PC-9 (cell line): ENCODE results near the gene RIPPLY2. TPM values are rescaled to one million over a fixed set of nuclear protein-coding genes. Genes with fewer than 3 reads are reported as not detected.

ENCODE experiments used
- BruUV-seq: library from RNA; stranded (reverse); fragments of 400-500 nt; replicated peaks from 2 replicates; lab custom pipeline; 2021; lab: Mats Ljungman, UMichigan
- CTCF ChIA-PET: fragments of 300-600 bp; sonication (Branson Sonifier 250); formaldehyde crosslinking; loops from one replicate; lab custom pipeline; 2022; ENCODE audit warnings: antibody characterized with exemption; lab: Charles Lee
- POLR2A ChIA-PET: fragments of 300-600 bp; sonication (Branson Sonifier 250); formaldehyde crosslinking; loops from one replicate; lab custom pipeline; 2022; ENCODE audit warnings: antibody characterized with exemption; ENCODE audit not compliant: unreplicated experiment; lab: Charles Lee
- DNase-seq, 2 experiments: peaks; one replicate each; pipeline versions ENCODE4 v3.0.0 to v3.0.0-alpha.2; 2015 to 2022; ENCODE audit warnings: mixed read lengths in 1 of 2
- H2AFZ ChIP-seq: fragments of 200-600 bp; sonication (generic); 2 replicates; pipeline ENCODE4 v1.8.1; 2017; ENCODE audit warnings: antibody characterized with exemption
- H3F3A ChIP-seq: fragments of 200-600 bp; sonication (generic); 2 replicates; pipeline ENCODE4 v1.8.1; 2017; ENCODE audit warnings: antibody characterized with exemption, mild to moderate bottlenecking, low read depth; ENCODE audit not compliant: insufficient read depth
- H3K27ac ChIP-seq: fragments of 200-600 bp; sonication (generic); 2 replicates; pipeline ENCODE4 v1.6.1; 2016; ENCODE audit warnings: mixed run types
- H3K27me3 ChIP-seq: fragments of 200-600 bp; sonication (generic); 2 replicates; pipeline ENCODE4 v1.6.1; 2016; ENCODE audit warnings: low read depth, mixed run types; ENCODE audit not compliant: insufficient read depth
- H3K36me3 ChIP-seq: fragments of 200-600 bp; sonication (generic); 2 replicates; pipeline ENCODE4 v1.6.1; 2016; ENCODE audit warnings: low read depth, mixed run types
- H3K4me1 ChIP-seq: fragments of 200-600 bp; sonication (generic); replicated peaks from 2 replicates; pipeline ENCODE4 v1.6.1; 2016; ENCODE audit warnings: mixed run types; ENCODE audit not compliant: insufficient read depth
- H3K4me2 ChIP-seq: fragments of 200-600 bp; sonication (generic); 2 replicates; pipeline ENCODE4 v1.6.1; 2017; ENCODE audit warnings: mixed run types
- H3K4me3 ChIP-seq: fragments of 200-600 bp; sonication (generic); 2 replicates; pipeline ENCODE4 v1.6.1; 2016; ENCODE audit warnings: mixed run types
- H3K79me2 ChIP-seq: fragments of 200-600 bp; sonication (generic); 2 replicates; pipeline ENCODE4 v1.6.1; 2017; ENCODE audit warnings: low read depth, mixed run types
- H3K9me2 ChIP-seq: fragments of 200-600 bp; sonication (generic); 2 replicates; pipeline ENCODE4 v1.8.1; 2017; ENCODE audit warnings: mild to moderate bottlenecking; ENCODE audit not compliant: insufficient read depth
- H3K9me3 ChIP-seq: fragments of 200-600 bp; sonication (generic); 2 replicates; pipeline ENCODE4 v1.8.1; 2016; ENCODE audit warnings: low read depth; ENCODE audit not compliant: insufficient read depth
- H4K20me1 ChIP-seq: fragments of 200-600 bp; sonication (generic); 2 replicates; pipeline ENCODE4 v1.8.1; 2017; ENCODE audit not compliant: insufficient read depth
- CTCF ChIP-seq: fragments of 200-600 bp; sonication (generic); conservative IDR thresholded peaks from 2 replicates; pipeline ENCODE4 v1.6.1; 2017; ENCODE audit warnings: mixed run types, antibody characterized with exemption, mild to moderate bottlenecking, moderate library complexity
- EZH2 ChIP-seq: fragments of 200-600 bp; sonication (generic); IDR thresholded peaks from 2 replicates; pipeline ENCODE4 v1.8.0; 2017; ENCODE audit warnings: antibody characterized with exemption, low read depth
- intact Hi-C: fragments of 100-400 bp; cut with micrococcal nuclease; formaldehyde crosslinking; loops from one replicate; pipeline ENCODE4 v1.10.0; 2022; ENCODE audit not compliant: unreplicated experiment
- total RNA-seq: library from RNA; stranded (reverse); gene quantifications from 2 replicates; pipeline ENCODE4 v1.2.3, GENCODE V29; 2021

The RIPPLY2 gene
- total RNA-seq, 1 experiment from 2014 or later: not detected

- H3K36me3 ChIP-seq: no peaks in the 10 kb centered on the region
- CTCF ChIA-PET: no interaction called here
- H4K20me1 ChIP-seq: no peaks in the 10 kb centered on the region
- H3K27me3 ChIP-seq: no peaks in the 10 kb centered on the region
- H3K79me2 ChIP-seq: no peaks in the 10 kb centered on the region
- H3F3A ChIP-seq: no peaks in the 10 kb centered on the region
- no peak overlapping the region for H3K4me3 ChIP-seq
- TF ChIP-seq EZH2: no peak
- TF ChIP-seq CTCF: no peak
- no peak overlapping the region for H3K27ac ChIP-seq
- no peaks in the 10 kb centered on the region for H3K9me2 ChIP-seq
- intact Hi-C loops: no loop called here
- POLR2A ChIA-PET: no interaction called here
- H3K4me2 ChIP-seq: no peak overlapping the region
- no TSS peak for BruUV-seq
- DNase-seq: no peak
- H3K4me1 ChIP-seq: no peaks in the 10 kb centered on the region
- no peaks in the 10 kb centered on the region for H3K9me3 ChIP-seq
- H2AFZ ChIP-seq: no peak overlapping the region
Observed at GRCh38 chr6:83849610-83850009, 3.5 kb upstream of the RIPPLY2 start.

GRCh38 chr6:83852528-83853177 is 507 bp upstream of the RIPPLY2 start:
- BruUV-seq: no TSS peak

GRCh38 chr6:83854001-83854501 is 891 bp downstream of the RIPPLY2 start:
- H3K4me2 ChIP-seq: no peak overlapping the region
- ChIA-PET POLR2A (no interaction called here), CTCF (no interaction called here)
- H3F3A ChIP-seq: peaks cover 2% of the 10 kb centered on the region; the same call in 1 of the 2 replicates
- H3K4me3 ChIP-seq: no peak overlapping the region
- H3K79me2 ChIP-seq: no peaks in the 10 kb centered on the region
- no peaks in the 10 kb centered on the region for H3K9me2 ChIP-seq
- H3K4me1 ChIP-seq: 0 out of 2 replicates have a peak, but pooled peaks cover 5% of the 10 kb centered on the region
- no peaks in the 10 kb centered on the region for H3K36me3 ChIP-seq
- TF ChIP-seq EZH2 (no peak), CTCF (no peak)
- no peaks in the 10 kb centered on the region for H3K9me3 ChIP-seq
- no peak for DNase-seq
- no TSS peak for BruUV-seq
- no peaks in the 10 kb centered on the region for H3K27me3 ChIP-seq
- H3K27ac ChIP-seq: no peak overlapping the region
- no peak overlapping the region for H2AFZ ChIP-seq
- H4K20me1 ChIP-seq: no peaks in the 10 kb centered on the region
- intact Hi-C loops: no loop called here

More at GRCh38 chr6:83852528-83853177, 507 bp upstream of the RIPPLY2 start:
- ChIA-PET POLR2A (no interaction called here), CTCF (no interaction called here)
- intact Hi-C loops: no loop called here
- Histone ChIP-seq H3K9me2 (no peaks in the 10 kb centered on the region), H3K4me2 (no peak overlapping the region), H3K79me2 (no peaks in the 10 kb centered on the region), H4K20me1 (no peaks in the 10 kb centered on the region), H3K27me3 (no peaks in the 10 kb centered on the region), H2AFZ (no peak overlapping the region), H3K36me3 (no peaks in the 10 kb centered on the region), H3K4me3 (no peak overlapping the region), H3F3A (no peaks in the 10 kb centered on the region), H3K27ac (no peak overlapping the region), H3K4me1 (no peaks in the 10 kb centered on the region), H3K9me3 (no peaks in the 10 kb centered on the region)
- DNase-seq: no peak
- TF ChIP-seq CTCF (no peak), EZH2 (no peak)
